T-helper 1 cell treated with Interleukin-12 subunit alpha and Interleukin-12 subunit beta and Interleukin-4 antibody, amounts not matched to agents 30 μg/mL and 1 μg/mL, for 36 hours (primary cell): ENCODE measurements around the gene SCAMP3.
A peak's percentile ranks its signal among the peaks of the same experiment; 100 is the strongest.
"Not testable (repeated sequence)": the region's sequence is repeated elsewhere in the genome, so short reads cannot be mapped to it uniquely, and the experiment has no call there.

Source experiments
- H3K27ac Mint-ChIP-seq: one replicate; pipeline ENCODE4 v1.8.0; 2021; ENCODE audit warnings: mild to moderate bottlenecking, mixed read lengths
- H3K27me3 Mint-ChIP-seq: one replicate; pipeline ENCODE4 v1.8.0; 2021; ENCODE audit warnings: low read depth, mixed read lengths
- H3K36me3 Mint-ChIP-seq: one replicate; pipeline ENCODE4 v1.8.0; 2021; ENCODE audit warnings: low read depth, mixed read lengths
- H3K4me1 Mint-ChIP-seq: one replicate; pipeline ENCODE4 v1.8.0; 2021; ENCODE audit warnings: low read depth, mixed read lengths
- H3K4me3 Mint-ChIP-seq: one replicate; pipeline ENCODE4 v1.8.0; 2021; ENCODE audit warnings: mild to moderate bottlenecking, moderate library complexity, mixed read lengths
- H3K9me3 Mint-ChIP-seq: one replicate; pipeline ENCODE4 v1.8.0; 2021; ENCODE audit warnings: mixed read lengths

Gene SCAMP3

GRCh38 chr1:155295183-155295941 is 33.2 kb upstream of the SCAMP3 start:
- peaks cover 59% of the 10 kb centered on the region for H3K27me3 Mint-ChIP-seq
- H3K9me3 Mint-ChIP-seq = no peaks in the 10 kb centered on the region
- peaks cover 9% of the 10 kb centered on the region for H3K4me1 Mint-ChIP-seq
- H3K27ac Mint-ChIP-seq = no peak overlapping the region
- peaks cover 8% of the 10 kb centered on the region for H3K36me3 Mint-ChIP-seq
- no peak overlapping the region for H3K4me3 Mint-ChIP-seq

- peaks cover 8% of the 10 kb centered on the region for H3K36me3 Mint-ChIP-seq
- no peaks in the 10 kb centered on the region for H3K9me3 Mint-ChIP-seq
- no peak overlapping the region for H3K27ac Mint-ChIP-seq
- peaks cover 9% of the 10 kb centered on the region for H3K4me1 Mint-ChIP-seq
- peak overlapping the region; percentile 42 for H3K4me3 Mint-ChIP-seq
- H3K27me3 Mint-ChIP-seq = peaks cover 63% of the 10 kb centered on the region
Measured at GRCh38 chr1:155294520-155295182, 32.5 kb upstream of the SCAMP3 start.

GRCh38 chr1:155293086-155293749 is 31.1 kb upstream of the SCAMP3 start:
- H3K27ac Mint-ChIP-seq = no peak overlapping the region
- H3K36me3 Mint-ChIP-seq = peaks cover 8% of the 10 kb centered on the region
- H3K27me3 Mint-ChIP-seq = peaks cover 60% of the 10 kb centered on the region
- H3K4me3 Mint-ChIP-seq = no peak overlapping the region
- H3K4me1 Mint-ChIP-seq = peaks cover 7% of the 10 kb centered on the region
- no peaks in the 10 kb centered on the region for H3K9me3 Mint-ChIP-seq

GRCh38 chr1:155291006-155291405 is 28.8 kb upstream of the SCAMP3 start:
- not testable (repeated sequence) for H3K36me3 Mint-ChIP-seq, H3K4me1 Mint-ChIP-seq, H3K4me3 Mint-ChIP-seq, H3K27ac Mint-ChIP-seq, H3K9me3 Mint-ChIP-seq
- H3K27me3 Mint-ChIP-seq = peaks cover 39% of the 10 kb centered on the region

- H3K36me3 Mint-ChIP-seq = no peaks in the 10 kb centered on the region
- no peaks in the 10 kb centered on the region for H3K9me3 Mint-ChIP-seq
- H3K4me3 Mint-ChIP-seq = no peak overlapping the region
- peaks cover 14% of the 10 kb centered on the region for H3K27me3 Mint-ChIP-seq
- no peak overlapping the region for H3K27ac Mint-ChIP-seq
- H3K4me1 Mint-ChIP-seq = no peaks in the 10 kb centered on the region
Measured at GRCh38 chr1:155287987-155288543, 25.9 kb upstream of the SCAMP3 start.

- Mint-ChIP-seq H3K9me3 (no peaks in the 10 kb centered on the region), H3K27ac (no peak overlapping the region), H3K4me3 (no peak overlapping the region), H3K27me3 (peaks cover 7% of the 10 kb centered on the region), H3K36me3 (no peaks in the 10 kb centered on the region), H3K4me1 (no peaks in the 10 kb centered on the region)
Measured at GRCh38 chr1:155286544-155286943, 24.4 kb upstream of the SCAMP3 start.

- no peaks in the 10 kb centered on the region for H3K9me3 Mint-ChIP-seq
- H3K4me1 Mint-ChIP-seq = no peaks in the 10 kb centered on the region
- H3K27me3 Mint-ChIP-seq = peaks cover 5% of the 10 kb centered on the region
- no peak overlapping the region for H3K4me3 Mint-ChIP-seq
- no peaks in the 10 kb centered on the region for H3K36me3 Mint-ChIP-seq
- no peak overlapping the region for H3K27ac Mint-ChIP-seq
Measured at GRCh38 chr1:155285631-155286044, 23.5 kb upstream of the SCAMP3 start.

GRCh38 chr1:155285063-155285462 is 22.9 kb upstream of the SCAMP3 start:
- no peaks in the 10 kb centered on the region for H3K4me1 Mint-ChIP-seq
- H3K36me3 Mint-ChIP-seq = no peaks in the 10 kb centered on the region
- H3K27me3 Mint-ChIP-seq = peaks cover 2% of the 10 kb centered on the region
- H3K9me3 Mint-ChIP-seq = no peaks in the 10 kb centered on the region
- H3K4me3 Mint-ChIP-seq = no peak overlapping the region
- H3K27ac Mint-ChIP-seq = no peak overlapping the region

GRCh38 chr1:155284476-155284875 is 22.3 kb upstream of the SCAMP3 start:
- Mint-ChIP-seq H3K27me3 (peaks cover 1% of the 10 kb centered on the region), H3K4me1 (no peaks in the 10 kb centered on the region), H3K36me3 (no peaks in the 10 kb centered on the region), H3K27ac (no peak overlapping the region), H3K9me3 (no peaks in the 10 kb centered on the region), H3K4me3 (no peak overlapping the region)

- no peaks in the 10 kb centered on the region for H3K9me3 Mint-ChIP-seq
- no peak overlapping the region for H3K4me3 Mint-ChIP-seq
- no peak overlapping the region for H3K27ac Mint-ChIP-seq
- peaks cover 5% of the 10 kb centered on the region for H3K27me3 Mint-ChIP-seq
- H3K4me1 Mint-ChIP-seq = peaks cover 4% of the 10 kb centered on the region
- H3K36me3 Mint-ChIP-seq = no peaks in the 10 kb centered on the region
Measured at GRCh38 chr1:155282488-155283091, 20.4 kb upstream of the SCAMP3 start.

GRCh38 chr1:155279268-155279667 is 17.1 kb upstream of the SCAMP3 start:
- Mint-ChIP-seq H3K4me1 (peaks cover 17% of the 10 kb centered on the region), H3K9me3 (no peaks in the 10 kb centered on the region), H3K36me3 (no peaks in the 10 kb centered on the region), H3K27ac (no peak overlapping the region), H3K4me3 (no peak overlapping the region), H3K27me3 (peaks cover 5% of the 10 kb centered on the region)

GRCh38 chr1:155278689-155279160 is 16.6 kb upstream of the SCAMP3 start:
- H3K27ac Mint-ChIP-seq = no peak overlapping the region
- H3K4me1 Mint-ChIP-seq = peaks cover 19% of the 10 kb centered on the region
- H3K4me3 Mint-ChIP-seq = peak overlapping the region; percentile 74
- no peaks in the 10 kb centered on the region for H3K9me3 Mint-ChIP-seq
- H3K36me3 Mint-ChIP-seq = no peaks in the 10 kb centered on the region
- peaks cover 5% of the 10 kb centered on the region for H3K27me3 Mint-ChIP-seq

GRCh38 chr1:155277902-155278688 is 15.9 kb upstream of the SCAMP3 start:
- Mint-ChIP-seq H3K4me1 (peaks cover 22% of the 10 kb centered on the region), H3K27me3 (peaks cover 5% of the 10 kb centered on the region), H3K27ac (no peak overlapping the region), H3K9me3 (no peaks in the 10 kb centered on the region), H3K36me3 (no peaks in the 10 kb centered on the region), H3K4me3 (peak overlapping the region; percentile 28)
